ENCODE results near the gene ZNF385A.

Gene ZNF385A

DNA sequence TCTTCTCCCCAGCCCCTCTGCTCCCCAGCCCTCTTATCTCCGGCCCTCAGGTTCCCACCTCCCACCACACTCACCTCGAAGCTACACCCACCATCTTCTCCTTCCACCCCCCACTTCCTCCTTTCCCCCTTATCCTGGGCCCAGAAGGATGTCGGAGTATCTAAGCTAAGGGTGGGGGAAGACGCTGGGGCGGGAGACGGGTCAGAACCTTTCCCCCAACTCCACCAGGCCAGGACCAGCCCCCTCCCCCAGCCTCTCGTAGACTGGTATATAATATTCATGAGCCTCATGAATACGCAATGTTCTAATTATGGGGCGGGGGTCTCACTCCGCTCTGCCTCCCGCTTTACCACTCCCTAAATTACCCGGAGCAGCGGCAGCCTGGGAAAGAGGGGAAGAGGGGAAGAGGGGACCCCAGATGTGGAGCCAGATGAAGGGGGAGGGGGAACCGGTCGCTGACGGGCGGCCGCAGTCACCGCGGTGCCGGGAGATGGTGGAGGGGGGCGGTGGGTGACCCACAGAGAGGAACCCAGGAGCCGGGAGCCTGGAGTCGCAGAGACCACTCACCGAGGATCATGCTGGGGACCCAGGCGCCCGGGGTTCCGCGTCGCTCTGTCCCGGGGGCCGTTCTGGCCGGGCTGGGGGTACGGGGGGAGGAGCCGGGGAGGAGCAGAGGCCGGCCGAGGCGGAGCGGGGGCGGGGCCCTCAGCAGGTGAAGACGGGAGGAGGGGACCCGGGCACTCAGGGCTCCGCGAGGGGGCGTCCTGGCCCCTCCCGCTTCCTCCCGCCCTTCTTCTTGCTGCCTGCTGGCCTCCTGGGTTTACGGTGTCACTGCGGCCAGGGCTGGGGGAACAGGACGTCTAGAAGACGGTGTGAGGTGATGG, 6.4 kb upstream of the ZNF385A start (continued):
- TF ChIP-seq ZNF280C (tag by site-specific recombination; IDR thresholded peaks at IDR 0.05) (no peak), GLIS1 (tag by site-specific recombination; IDR thresholded peaks at IDR 0.05) (peak; percentile 82), KLF9 (tag by site-specific recombination; IDR thresholded peaks at IDR 0.05; ENCODE audit: low read depth) (peak; percentile 85), GLIS2 (tag by site-specific recombination; IDR thresholded peaks at IDR 0.05) (peak; percentile 89), ZFP41 (tag by site-specific recombination; IDR thresholded peaks at IDR 0.05; ENCODE audit: borderline replicate concordance) (no peak), KLF8 (tag by site-specific recombination; IDR thresholded peaks at IDR 0.05) (peak; percentile 24; the same call in 1 of the 2 replicates), ZNF24 (tag by site-specific recombination; IDR thresholded peaks at IDR 0.05) (no peak), ZNF223 (tag by site-specific recombination; IDR thresholded peaks at IDR 0.05) (0 out of 2 replicates have a peak, but pooled peaks have one; percentile 5), ZFHX2 (tag by site-specific recombination; conservative IDR thresholded peaks at IDR 0.05) (peak; percentile 88), MYNN (tag by site-specific recombination; IDR thresholded peaks at IDR 0.05; ENCODE audit: borderline replicate concordance) (no peak), ZNF518A (tag by site-specific recombination; conservative IDR thresholded peaks at IDR 0.05; ENCODE audit: low read depth) (no peak), BCL11B (tag by site-specific recombination; IDR thresholded peaks at IDR 0.05; ENCODE audit: low read depth) (no peak), ZNF701 (tag by site-specific recombination; IDR thresholded peaks at IDR 0.05) (no peak), ZBTB26 (tag by site-specific recombination; optimal IDR thresholded peaks at IDR 0.05) (peak; percentile 12), HOXD13 (CRISPR knock-in tag; IDR thresholded peaks at IDR 0.05; ENCODE audit: borderline replicate concordance) (no peak), ZNF335 (tag by site-specific recombination; conservative IDR thresholded peaks at IDR 0.05) (peak; percentile 57)
- TF ChIP-seq, protein P1, sequence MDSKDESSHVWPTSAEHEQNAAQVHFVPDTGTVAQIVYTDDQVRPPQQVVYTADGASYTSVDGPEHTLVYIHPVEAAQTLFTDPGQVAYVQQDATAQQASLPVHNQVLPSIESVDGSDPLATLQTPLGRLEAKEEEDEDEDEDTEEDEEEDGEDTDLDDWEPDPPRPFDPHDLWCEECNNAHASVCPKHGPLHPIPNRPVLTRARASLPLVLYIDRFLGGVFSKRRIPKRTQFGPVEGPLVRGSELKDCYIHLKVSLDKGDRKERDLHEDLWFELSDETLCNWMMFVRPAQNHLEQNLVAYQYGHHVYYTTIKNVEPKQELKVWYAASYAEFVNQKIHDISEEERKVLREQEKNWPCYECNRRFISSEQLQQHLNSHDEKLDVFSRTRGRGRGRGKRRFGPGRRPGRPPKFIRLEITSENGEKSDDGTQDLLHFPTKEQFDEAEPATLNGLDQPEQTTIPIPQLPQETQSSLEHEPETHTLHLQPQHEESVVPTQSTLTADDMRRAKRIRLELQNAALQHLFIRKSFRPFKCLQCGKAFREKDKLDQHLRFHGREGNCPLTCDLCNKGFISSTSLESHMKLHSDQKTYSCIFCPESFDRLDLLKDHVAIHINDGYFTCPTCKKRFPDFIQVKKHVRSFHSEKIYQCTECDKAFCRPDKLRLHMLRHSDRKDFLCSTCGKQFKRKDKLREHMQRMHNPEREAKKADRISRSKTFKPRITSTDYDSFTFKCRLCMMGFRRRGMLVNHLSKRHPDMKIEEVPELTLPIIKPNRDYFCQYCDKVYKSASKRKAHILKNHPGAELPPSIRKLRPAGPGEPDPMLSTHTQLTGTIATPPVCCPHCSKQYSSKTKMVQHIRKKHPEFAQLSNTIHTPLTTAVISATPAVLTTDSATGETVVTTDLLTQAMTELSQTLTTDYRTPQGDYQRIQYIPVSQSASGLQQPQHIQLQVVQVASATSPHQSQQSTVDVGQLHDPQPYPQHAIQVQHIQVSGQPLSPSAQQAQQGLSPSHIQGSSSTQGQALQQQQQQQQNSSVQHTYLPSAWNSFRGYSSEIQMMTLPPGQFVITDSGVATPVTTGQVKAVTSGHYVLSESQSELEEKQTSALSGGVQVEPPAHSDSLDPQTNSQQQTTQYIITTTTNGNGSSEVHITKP (tag by site-specific recombination; IDR thresholded peaks at IDR 0.05): peak; percentile 67
- TF ChIP-seq, protein P2, sequence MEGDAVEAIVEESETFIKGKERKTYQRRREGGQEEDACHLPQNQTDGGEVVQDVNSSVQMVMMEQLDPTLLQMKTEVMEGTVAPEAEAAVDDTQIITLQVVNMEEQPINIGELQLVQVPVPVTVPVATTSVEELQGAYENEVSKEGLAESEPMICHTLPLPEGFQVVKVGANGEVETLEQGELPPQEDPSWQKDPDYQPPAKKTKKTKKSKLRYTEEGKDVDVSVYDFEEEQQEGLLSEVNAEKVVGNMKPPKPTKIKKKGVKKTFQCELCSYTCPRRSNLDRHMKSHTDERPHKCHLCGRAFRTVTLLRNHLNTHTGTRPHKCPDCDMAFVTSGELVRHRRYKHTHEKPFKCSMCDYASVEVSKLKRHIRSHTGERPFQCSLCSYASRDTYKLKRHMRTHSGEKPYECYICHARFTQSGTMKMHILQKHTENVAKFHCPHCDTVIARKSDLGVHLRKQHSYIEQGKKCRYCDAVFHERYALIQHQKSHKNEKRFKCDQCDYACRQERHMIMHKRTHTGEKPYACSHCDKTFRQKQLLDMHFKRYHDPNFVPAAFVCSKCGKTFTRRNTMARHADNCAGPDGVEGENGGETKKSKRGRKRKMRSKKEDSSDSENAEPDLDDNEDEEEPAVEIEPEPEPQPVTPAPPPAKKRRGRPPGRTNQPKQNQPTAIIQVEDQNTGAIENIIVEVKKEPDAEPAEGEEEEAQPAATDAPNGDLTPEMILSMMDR (tag by site-specific recombination; IDR thresholded peaks at IDR 0.05): peak; percentile 91
